Neural cell (in vitro differentiated cells): ENCODE data around the gene C4A. TPM values are rescaled to one million over a fixed set of nuclear protein-coding genes. Genes with fewer than 3 reads are reported as not detected.
"Not testable (repeated sequence)": the region's sequence is repeated elsewhere in the genome, so short reads cannot be mapped to it uniquely, and the experiment has no call there.

ENCODE experiments used
- H2AFZ ChIP-seq: fragments of 200-600, 300-800 bp; sonication (generic), shearing (Covaris generic); 2 replicates; pipeline ENCODE4 v1.6.0; 2014; ENCODE audit warnings: low read depth, mild to moderate bottlenecking, antibody characterized with exemption, low read length, moderate library complexity
- H3F3A ChIP-seq: fragments of 200-600 bp; shearing (Covaris generic); 2 replicates; pipeline ENCODE4 v1.6.1; 2016; ENCODE audit warnings: mild to moderate bottlenecking, moderate library complexity, mixed read lengths, antibody characterized with exemption, low read length; ENCODE audit not compliant: insufficient read depth, poor library complexity, severe bottlenecking
- H3K27ac ChIP-seq: fragments of 200-600, 300-800 bp; sonication (generic), shearing (Covaris generic); 2 replicates; pipeline ENCODE4 v1.5.1; 2014; ENCODE audit warnings: mild to moderate bottlenecking, low read length, moderate library complexity
- H3K27me3 ChIP-seq: fragments of 300-800, 200-600 bp; sonication (generic), shearing (Covaris generic); 2 replicates; pipeline ENCODE4 v1.6.0; 2014; ENCODE audit warnings: mild to moderate bottlenecking, low read depth, low read length, moderate library complexity; ENCODE audit not compliant: insufficient read depth
- H3K36me3 ChIP-seq: fragments of 300-800, 200-600 bp; sonication (generic), shearing (Covaris generic); 2 replicates; pipeline ENCODE4 v1.5.1; 2014; ENCODE audit warnings: mild to moderate bottlenecking, antibody characterized with exemption, low read length, moderate library complexity; ENCODE audit not compliant: insufficient read depth
- H3K4me2 ChIP-seq: fragments of 300-800, 200-600 bp; sonication (generic), shearing (Covaris generic); 2 replicates; pipeline ENCODE4 v1.6.0; 2014; ENCODE audit warnings: mild to moderate bottlenecking, low read length
- H3K4me3 ChIP-seq: fragments of 300-800, 200-600 bp; sonication (generic), shearing (Covaris generic); 2 replicates; pipeline ENCODE4 v1.5.1; 2014; ENCODE audit warnings: mild to moderate bottlenecking, low read length, moderate library complexity
- H3K79me2 ChIP-seq: fragments of 200-600 bp; shearing (Covaris generic); replicated peaks from 2 replicates; pipeline ENCODE4 v1.6.0; 2014; ENCODE audit warnings: mild to moderate bottlenecking, low read length, moderate library complexity; ENCODE audit not compliant: insufficient read depth
- H3K9ac ChIP-seq: fragments of 300-800, 200-600 bp; sonication (generic), shearing (Covaris generic); 2 replicates; pipeline ENCODE4 v1.6.1; 2016; ENCODE audit warnings: mild to moderate bottlenecking, low read length, mixed read lengths
- H3K9me2 ChIP-seq: fragments of 200-600 bp; shearing (Covaris generic); 2 replicates; pipeline ENCODE4 v1.6.1; 2016; ENCODE audit warnings: mild to moderate bottlenecking, low read length, mixed read lengths; ENCODE audit not compliant: insufficient read depth
- H3K9me3 ChIP-seq: fragments of 200-600, 300-800 bp; sonication (generic), shearing (Covaris generic); 2 replicates; pipeline ENCODE4 v1.6.1; 2016; ENCODE audit warnings: mild to moderate bottlenecking, mixed run types, low read length, moderate library complexity, mixed read lengths
- H4K20me1 ChIP-seq: fragments of 200-600 bp; shearing (Covaris generic); 2 replicates; pipeline ENCODE4 v1.6.1; 2016; ENCODE audit warnings: mild to moderate bottlenecking, mixed run types; ENCODE audit not compliant: insufficient read depth
- EP300 ChIP-seq: fragments of 450-650 bp; conservative IDR thresholded peaks from 2 replicates; pipeline ENCODE4 v1.6.1; 2014; ENCODE audit warnings: antibody characterized with exemption, mild to moderate bottlenecking, moderate library complexity; ENCODE audit not compliant: poor library complexity, severe bottlenecking
- EZH2 ChIP-seq: fragments of 200-600, 300-800 bp; shearing (Covaris generic), sonication (generic); IDR thresholded peaks from 2 replicates; pipeline ENCODE4 v1.6.1; 2014; ENCODE audit warnings: antibody characterized with exemption, low read length, borderline replicate concordance, mild to moderate bottlenecking; ENCODE audit not compliant: insufficient read depth, poor library complexity, severe bottlenecking
- MXI1 ChIP-seq: fragments of 450-650 bp; conservative IDR thresholded peaks from 2 replicates; pipeline ENCODE4 v1.6.1; 2014; ENCODE audit warnings: antibody characterized with exemption, mild to moderate bottlenecking; ENCODE audit not compliant: poor library complexity, severe bottlenecking
- POLR2AphosphoS5 ChIP-seq: IDR thresholded peaks from 2 replicates; pipeline ENCODE4 v1.6.1; 2012
- RAD21 ChIP-seq: fragments of 450-650 bp; conservative IDR thresholded peaks from 2 replicates; pipeline ENCODE4 v1.6.1; 2014; ENCODE audit warnings: antibody characterized with exemption, mild to moderate bottlenecking, moderate library complexity
- SMC3 ChIP-seq: fragments of 450-650 bp; conservative IDR thresholded peaks from 2 replicates; pipeline ENCODE4 v1.6.1; 2014; ENCODE audit warnings: antibody characterized with exemption, mild to moderate bottlenecking, moderate library complexity; ENCODE audit not compliant: poor library complexity
- TAF1 ChIP-seq: IDR thresholded peaks from 2 replicates; pipeline ENCODE4 v1.6.1; 2012; ENCODE audit warnings: low read depth
- polyA minus RNA-seq: library from RNA; depleted of rRNA, polyadenylated mRNA; stranded (reverse); fragments of >200 nt; gene quantifications from 2 replicates; pipeline ENCODE4 v1.2.3, GENCODE V29; 2014
- polyA plus RNA-seq: library from polyadenylated mRNA; depleted of rRNA; stranded (reverse); fragments of >200 nt; gene quantifications from 2 replicates; pipeline ENCODE4 v1.2.3, GENCODE V29; 2014
- TF ChIP-seq, protein P1 (sequence below): fragments of 450-650 bp; IDR thresholded peaks from 2 replicates; pipeline ENCODE4 v1.5.1; 2014; ENCODE audit warnings: antibody characterized with exemption, mild to moderate bottlenecking, moderate library complexity; ENCODE audit not compliant: poor library complexity, severe bottlenecking
- TF ChIP-seq, protein P2 (sequence below): IDR thresholded peaks from 2 replicates; pipeline ENCODE4 v1.6.1; 2012; ENCODE audit warnings: borderline replicate concordance

C4A gene
- 4.4 and 7.2 TPM in 2 replicates for polyA plus RNA-seq
- 7.1 TPM in 2 replicates for polyA minus RNA-seq

DNA sequence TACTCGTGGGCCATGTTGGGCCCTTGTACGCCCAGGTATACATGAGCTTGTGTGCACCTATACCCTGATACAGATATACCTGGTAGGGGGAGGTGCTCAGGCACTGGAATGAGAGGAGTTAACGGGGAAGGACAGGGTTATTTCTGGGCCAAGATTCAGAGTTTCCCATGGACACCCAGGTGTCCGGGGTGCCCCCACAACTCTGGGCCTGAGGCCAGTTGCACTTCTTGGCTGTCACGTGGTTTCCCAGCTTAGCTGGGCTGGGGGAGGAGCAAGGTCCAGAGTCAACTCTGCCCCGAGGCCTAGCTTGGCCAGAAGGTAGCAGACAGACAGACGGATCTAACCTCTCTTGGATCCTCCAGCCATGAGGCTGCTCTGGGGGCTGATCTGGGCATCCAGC, at the start of gene C4A:
C4A (plus strand) TSS at position 314 of the 400 bp plus-strand sequence; CDS start at position 365, 51 bp downstream.
- H3K27ac ChIP-seq, H3K9me2 ChIP-seq, H3K36me3 ChIP-seq, H3K4me2 ChIP-seq, H2AFZ ChIP-seq, H3K27me3 ChIP-seq, H4K20me1 ChIP-seq, H3K9ac ChIP-seq, H3K9me3 ChIP-seq, H3K79me2 ChIP-seq, H3F3A ChIP-seq, H3K4me3 ChIP-seq: not testable (repeated sequence)

DNA sequence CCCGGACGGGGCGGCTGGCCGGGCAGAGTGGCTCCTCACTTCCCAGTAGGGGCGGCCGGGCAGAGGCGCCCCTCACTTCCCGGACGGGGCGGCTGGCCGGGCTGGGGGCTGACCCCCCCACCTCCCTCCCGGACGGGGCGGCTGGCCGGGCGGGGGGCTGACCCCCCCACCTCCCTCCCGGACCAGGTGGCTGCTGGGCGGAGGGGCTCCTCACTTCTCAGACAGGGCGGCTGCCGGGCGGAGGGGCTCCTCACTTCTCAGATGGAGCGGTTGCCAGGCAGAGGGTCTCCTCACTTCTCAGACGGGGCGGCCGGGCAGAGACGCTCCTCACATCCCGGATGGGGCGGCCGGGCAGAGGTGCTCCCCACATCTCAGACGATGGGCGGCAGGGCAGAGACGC, 49.7 kb upstream of the C4A start:
- not testable (repeated sequence) for H3K4me3 ChIP-seq, H3K79me2 ChIP-seq, H3K27ac ChIP-seq, H4K20me1 ChIP-seq, H2AFZ ChIP-seq, H3K36me3 ChIP-seq, H3K9me2 ChIP-seq, H3F3A ChIP-seq, H3K4me2 ChIP-seq, H3K27me3 ChIP-seq, H3K9me3 ChIP-seq, H3K9ac ChIP-seq

DNA sequence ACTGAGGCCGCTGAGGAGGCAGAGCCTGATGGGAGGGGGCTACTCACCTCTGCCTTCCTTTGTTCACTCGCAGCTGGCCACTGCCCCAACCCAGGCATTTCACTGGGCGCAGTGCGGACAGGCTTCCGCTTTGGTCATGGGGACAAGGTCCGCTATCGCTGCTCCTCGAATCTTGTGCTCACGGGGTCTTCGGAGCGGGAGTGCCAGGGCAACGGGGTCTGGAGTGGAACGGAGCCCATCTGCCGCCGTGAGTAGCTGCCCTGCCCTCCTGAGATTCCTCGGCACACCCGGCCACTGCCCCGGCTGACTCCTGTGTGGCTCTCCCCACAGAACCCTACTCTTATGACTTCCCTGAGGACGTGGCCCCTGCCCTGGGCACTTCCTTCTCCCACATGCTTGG, 48.3 kb upstream of the C4A start:
- Histone ChIP-seq H3K9me3 (no peaks in the 10 kb centered on the region), H3K4me3 (no peak overlapping the region), H2AFZ (no peak overlapping the region), H3F3A (no peaks in the 10 kb centered on the region), H3K9me2 (no peaks in the 10 kb centered on the region), H3K36me3 (no peaks in the 10 kb centered on the region), H3K79me2 (no peaks in the 10 kb centered on the region), H3K27me3 (no peaks in the 10 kb centered on the region), H4K20me1 (no peaks in the 10 kb centered on the region), H3K4me2 (no peak overlapping the region), H3K27ac (no peak overlapping the region), H3K9ac (no peak overlapping the region)
- TF ChIP-seq RAD21 (no peak), EP300 (no peak), EZH2 (no peak)

DNA sequence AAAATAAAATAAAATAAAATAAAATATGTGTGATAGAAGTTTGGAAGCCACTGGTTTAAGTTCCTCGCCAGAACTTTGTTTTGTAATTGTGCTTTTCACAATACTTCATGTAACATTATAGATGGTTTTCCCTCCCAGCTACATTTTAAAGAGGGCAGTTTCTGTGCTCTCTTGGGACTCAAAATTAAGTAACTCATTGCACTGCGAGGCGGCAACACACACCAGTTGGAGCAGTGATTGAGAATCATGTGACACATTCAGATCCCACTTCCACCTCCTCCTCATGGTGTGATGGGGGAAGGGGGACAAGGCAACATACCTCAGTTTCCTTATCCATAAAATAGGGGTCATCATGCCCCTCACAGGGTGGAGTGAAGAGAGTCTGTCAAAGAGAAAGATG, 46.8 kb upstream of the C4A start:
- no peak overlapping the region for H3K9ac ChIP-seq
- no peak overlapping the region for H2AFZ ChIP-seq
- TF ChIP-seq, protein P1, sequence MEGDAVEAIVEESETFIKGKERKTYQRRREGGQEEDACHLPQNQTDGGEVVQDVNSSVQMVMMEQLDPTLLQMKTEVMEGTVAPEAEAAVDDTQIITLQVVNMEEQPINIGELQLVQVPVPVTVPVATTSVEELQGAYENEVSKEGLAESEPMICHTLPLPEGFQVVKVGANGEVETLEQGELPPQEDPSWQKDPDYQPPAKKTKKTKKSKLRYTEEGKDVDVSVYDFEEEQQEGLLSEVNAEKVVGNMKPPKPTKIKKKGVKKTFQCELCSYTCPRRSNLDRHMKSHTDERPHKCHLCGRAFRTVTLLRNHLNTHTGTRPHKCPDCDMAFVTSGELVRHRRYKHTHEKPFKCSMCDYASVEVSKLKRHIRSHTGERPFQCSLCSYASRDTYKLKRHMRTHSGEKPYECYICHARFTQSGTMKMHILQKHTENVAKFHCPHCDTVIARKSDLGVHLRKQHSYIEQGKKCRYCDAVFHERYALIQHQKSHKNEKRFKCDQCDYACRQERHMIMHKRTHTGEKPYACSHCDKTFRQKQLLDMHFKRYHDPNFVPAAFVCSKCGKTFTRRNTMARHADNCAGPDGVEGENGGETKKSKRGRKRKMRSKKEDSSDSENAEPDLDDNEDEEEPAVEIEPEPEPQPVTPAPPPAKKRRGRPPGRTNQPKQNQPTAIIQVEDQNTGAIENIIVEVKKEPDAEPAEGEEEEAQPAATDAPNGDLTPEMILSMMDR, result no peak
- TF ChIP-seq, protein P2, sequence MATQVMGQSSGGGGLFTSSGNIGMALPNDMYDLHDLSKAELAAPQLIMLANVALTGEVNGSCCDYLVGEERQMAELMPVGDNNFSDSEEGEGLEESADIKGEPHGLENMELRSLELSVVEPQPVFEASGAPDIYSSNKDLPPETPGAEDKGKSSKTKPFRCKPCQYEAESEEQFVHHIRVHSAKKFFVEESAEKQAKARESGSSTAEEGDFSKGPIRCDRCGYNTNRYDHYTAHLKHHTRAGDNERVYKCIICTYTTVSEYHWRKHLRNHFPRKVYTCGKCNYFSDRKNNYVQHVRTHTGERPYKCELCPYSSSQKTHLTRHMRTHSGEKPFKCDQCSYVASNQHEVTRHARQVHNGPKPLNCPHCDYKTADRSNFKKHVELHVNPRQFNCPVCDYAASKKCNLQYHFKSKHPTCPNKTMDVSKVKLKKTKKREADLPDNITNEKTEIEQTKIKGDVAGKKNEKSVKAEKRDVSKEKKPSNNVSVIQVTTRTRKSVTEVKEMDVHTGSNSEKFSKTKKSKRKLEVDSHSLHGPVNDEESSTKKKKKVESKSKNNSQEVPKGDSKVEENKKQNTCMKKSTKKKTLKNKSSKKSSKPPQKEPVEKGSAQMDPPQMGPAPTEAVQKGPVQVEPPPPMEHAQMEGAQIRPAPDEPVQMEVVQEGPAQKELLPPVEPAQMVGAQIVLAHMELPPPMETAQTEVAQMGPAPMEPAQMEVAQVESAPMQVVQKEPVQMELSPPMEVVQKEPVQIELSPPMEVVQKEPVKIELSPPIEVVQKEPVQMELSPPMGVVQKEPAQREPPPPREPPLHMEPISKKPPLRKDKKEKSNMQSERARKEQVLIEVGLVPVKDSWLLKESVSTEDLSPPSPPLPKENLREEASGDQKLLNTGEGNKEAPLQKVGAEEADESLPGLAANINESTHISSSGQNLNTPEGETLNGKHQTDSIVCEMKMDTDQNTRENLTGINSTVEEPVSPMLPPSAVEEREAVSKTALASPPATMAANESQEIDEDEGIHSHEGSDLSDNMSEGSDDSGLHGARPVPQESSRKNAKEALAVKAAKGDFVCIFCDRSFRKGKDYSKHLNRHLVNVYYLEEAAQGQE, result no peak
- TF ChIP-seq EP300 (no peak), SMC3 (no peak), MXI1 (no peak), TAF1 (no peak), POLR2AphosphoS5 (no peak), RAD21 (no peak), EZH2 (no peak)

More for the DNA sequence above, 46.8 kb upstream of the C4A start:
- Histone ChIP-seq H3K27ac (no peak overlapping the region), H3K9me3 (no peaks in the 10 kb centered on the region), H4K20me1 (no peaks in the 10 kb centered on the region), H3K4me2 (no peak overlapping the region), H3F3A (no peaks in the 10 kb centered on the region), H3K79me2 (no peaks in the 10 kb centered on the region), H3K36me3 (no peaks in the 10 kb centered on the region), H3K27me3 (no peaks in the 10 kb centered on the region), H3K4me3 (no peak overlapping the region), H3K9me2 (no peaks in the 10 kb centered on the region)
